Retinal pigment epithelial cell (primary cell): ENCODE data around the gene SPACA1.

Source experiments
- DNase-seq: peaks from one replicate; pipeline ENCODE4 v3.0.0-alpha.2; 2010; ENCODE audit warnings: low read depth
- H3K4me3 ChIP-seq: 2 replicates; pipeline ENCODE4 v1.5.1; 2011; ENCODE audit warnings: mild to moderate bottlenecking, low read length, control low read depth, moderate library complexity
- CTCF ChIP-seq: conservative IDR thresholded peaks from 2 replicates; pipeline ENCODE4 v1.5.1; 2011; ENCODE audit warnings: low read depth, low read length, control low read depth, inconsistent platforms

SPACA1 gene

GRCh38 chr6:88013015-88013414 lies 34.6 kb upstream of the SPACA1 start:
- DNase-seq: no peak
- H3K4me3 ChIP-seq: no peak overlapping the region
- TF ChIP-seq CTCF: no peak

GRCh38 chr6:88013554-88013953 lies 34.1 kb upstream of the SPACA1 start:
- no peak overlapping the region for H3K4me3 ChIP-seq
- DNase-seq: no peak
- peak; percentile 24 for TF ChIP-seq CTCF

- no peak for DNase-seq
- TF ChIP-seq CTCF: no peak
- no peak overlapping the region for H3K4me3 ChIP-seq
Observed at GRCh38 chr6:88020439-88020838, 27.2 kb upstream of the SPACA1 start.

- TF ChIP-seq CTCF: no peak
- no peak overlapping the region for H3K4me3 ChIP-seq
- DNase-seq: no peak
Observed at GRCh38 chr6:88024696-88025095, 22.9 kb upstream of the SPACA1 start.

- TF ChIP-seq CTCF: no peak
- H3K4me3 ChIP-seq: no peak overlapping the region
- no peak for DNase-seq
Observed at GRCh38 chr6:88031550-88031949, 16.1 kb upstream of the SPACA1 start.

- no peak for DNase-seq
- no peak for TF ChIP-seq CTCF
- H3K4me3 ChIP-seq: no peak overlapping the region
Observed at GRCh38 chr6:88044530-88044929, 3.1 kb upstream of the SPACA1 start.

GRCh38 chr6:88045521-88046136 lies 2.0 kb upstream of the SPACA1 start:
- DNase-seq: no peak
- TF ChIP-seq CTCF: no peak
- H3K4me3 ChIP-seq: no peak overlapping the region
